ENCODE results near the gene CALML5.

Gene CALML5, protein sequence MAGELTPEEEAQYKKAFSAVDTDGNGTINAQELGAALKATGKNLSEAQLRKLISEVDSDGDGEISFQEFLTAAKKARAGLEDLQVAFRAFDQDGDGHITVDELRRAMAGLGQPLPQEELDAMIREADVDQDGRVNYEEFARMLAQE

DNA sequence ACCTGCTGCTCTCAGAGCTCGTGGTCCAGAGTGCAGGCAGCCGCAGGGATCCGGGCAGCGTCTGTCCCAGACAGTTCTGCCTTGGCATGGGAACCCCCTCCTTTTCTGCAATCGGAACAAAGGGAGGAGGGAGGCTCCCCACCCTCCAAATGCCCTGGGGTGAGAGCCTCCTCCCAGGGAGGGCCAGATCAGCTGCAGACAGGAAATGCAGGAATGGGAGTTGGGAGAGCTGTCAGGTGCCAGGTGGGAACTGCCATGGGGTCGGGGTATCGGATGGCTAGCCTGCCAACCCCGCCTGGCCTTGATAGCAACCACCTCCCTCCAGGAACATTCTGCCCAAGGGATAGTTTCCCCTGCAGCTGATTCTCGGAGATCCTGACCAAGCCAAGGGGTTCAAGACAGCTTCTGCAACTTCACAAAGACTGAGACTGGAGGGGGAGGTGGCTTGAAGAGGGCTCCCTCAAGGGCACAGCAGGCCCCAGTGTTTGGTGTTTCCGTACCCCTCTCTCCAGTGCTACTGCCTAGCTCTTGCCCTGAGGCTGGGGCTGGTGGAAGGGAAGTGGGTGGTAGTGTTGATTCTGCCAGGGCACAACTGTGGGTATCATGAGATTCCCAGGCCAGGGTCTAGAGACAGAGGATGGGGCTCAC, at the start of gene CALML5:
TSS of gene CALML5 (minus strand) at position 78 of the 648 bp plus-strand sequence. CDS start 132 bp downstream, outside the sequence.
- no peak within 1 kb of the TSS for H3K27ac ChIP-seq
- H3K9ac ChIP-seq = no peak within 1 kb of the TSS
- TF ChIP-seq, protein P1, sequence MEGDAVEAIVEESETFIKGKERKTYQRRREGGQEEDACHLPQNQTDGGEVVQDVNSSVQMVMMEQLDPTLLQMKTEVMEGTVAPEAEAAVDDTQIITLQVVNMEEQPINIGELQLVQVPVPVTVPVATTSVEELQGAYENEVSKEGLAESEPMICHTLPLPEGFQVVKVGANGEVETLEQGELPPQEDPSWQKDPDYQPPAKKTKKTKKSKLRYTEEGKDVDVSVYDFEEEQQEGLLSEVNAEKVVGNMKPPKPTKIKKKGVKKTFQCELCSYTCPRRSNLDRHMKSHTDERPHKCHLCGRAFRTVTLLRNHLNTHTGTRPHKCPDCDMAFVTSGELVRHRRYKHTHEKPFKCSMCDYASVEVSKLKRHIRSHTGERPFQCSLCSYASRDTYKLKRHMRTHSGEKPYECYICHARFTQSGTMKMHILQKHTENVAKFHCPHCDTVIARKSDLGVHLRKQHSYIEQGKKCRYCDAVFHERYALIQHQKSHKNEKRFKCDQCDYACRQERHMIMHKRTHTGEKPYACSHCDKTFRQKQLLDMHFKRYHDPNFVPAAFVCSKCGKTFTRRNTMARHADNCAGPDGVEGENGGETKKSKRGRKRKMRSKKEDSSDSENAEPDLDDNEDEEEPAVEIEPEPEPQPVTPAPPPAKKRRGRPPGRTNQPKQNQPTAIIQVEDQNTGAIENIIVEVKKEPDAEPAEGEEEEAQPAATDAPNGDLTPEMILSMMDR (IDR thresholded peaks at IDR 0.05) = no peak
- H3K4me1 ChIP-seq = no peaks in the 10 kb centered on the region
- no peaks in the 10 kb centered on the region for H3K9me3 ChIP-seq (ENCODE audit: control insufficient read depth, low read length)
- no peak within 1 kb of the TSS for H2AFZ ChIP-seq
- no peaks in the 10 kb centered on the region for H3K79me2 ChIP-seq
- H3K4me3 ChIP-seq (ENCODE audit: low read depth, low read length) = no peak within 1 kb of the TSS
- H3K27me3 ChIP-seq (ENCODE audit: control insufficient read depth, insufficient read depth, low read length) = no peaks in the 10 kb centered on the region
- H3K36me3 ChIP-seq (ENCODE audit: control insufficient read depth, insufficient read depth, low read length) = no peaks in the 10 kb centered on the region
- H3K4me2 ChIP-seq (ENCODE audit: low read length) = no peak within 1 kb of the TSS

DNA sequence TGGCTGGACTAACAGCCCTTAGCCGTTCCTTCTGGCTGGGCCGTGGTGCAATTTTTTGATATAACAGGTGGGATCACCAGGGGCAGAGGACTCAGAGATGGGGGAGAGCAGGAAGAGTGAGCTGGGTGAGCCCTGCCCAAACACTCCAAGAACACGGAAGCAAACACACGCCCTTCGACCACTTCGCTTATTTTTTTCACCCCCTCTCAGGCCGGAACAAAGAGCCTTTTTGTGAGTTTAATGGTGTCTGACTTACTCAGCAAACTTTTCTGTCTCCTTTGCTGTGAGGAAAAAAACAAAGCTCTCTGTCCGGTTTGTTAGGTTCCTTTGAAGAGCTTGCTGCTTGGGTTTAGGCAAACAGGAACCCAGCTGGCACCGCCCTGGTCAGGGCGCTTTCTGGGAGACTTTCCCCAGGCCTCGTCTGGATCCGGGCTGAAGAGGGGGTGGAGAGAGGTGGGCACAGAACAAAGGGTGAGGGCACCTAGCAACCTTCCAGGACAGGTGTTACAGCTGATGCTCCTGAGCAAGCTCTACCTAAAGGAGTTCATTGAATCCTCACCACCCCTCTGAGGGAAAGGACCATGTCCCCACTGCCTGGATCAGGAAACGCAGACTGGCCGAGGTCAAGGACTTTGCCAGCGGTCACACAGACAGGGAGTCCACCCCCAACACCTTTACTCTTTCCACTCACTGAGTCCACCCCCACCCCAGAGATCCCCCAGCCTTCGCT, 48.7 kb upstream of the CALML5 start:
- no peaks in the 10 kb centered on the region for H3K4me1 ChIP-seq
- H3K79me2 ChIP-seq = no peaks in the 10 kb centered on the region
- H3K4me2 ChIP-seq (ENCODE audit: low read length) = no peak overlapping the region
- H3K27ac ChIP-seq = peak overlapping the region; percentile 44
- no peaks in the 10 kb centered on the region for H3K27me3 ChIP-seq (ENCODE audit: control insufficient read depth, insufficient read depth, low read length)
- no peaks in the 10 kb centered on the region for H3K9me3 ChIP-seq (ENCODE audit: control insufficient read depth, low read length)
- H3K36me3 ChIP-seq (ENCODE audit: control insufficient read depth, insufficient read depth, low read length) = no peaks in the 10 kb centered on the region
- no peak overlapping the region for H3K4me3 ChIP-seq (ENCODE audit: low read depth, low read length)
- TF ChIP-seq, protein P1 (IDR thresholded peaks at IDR 0.05) = no peak
- no peak overlapping the region for H3K9ac ChIP-seq
- peak overlapping the region; percentile 34 for H2AFZ ChIP-seq

DNA sequence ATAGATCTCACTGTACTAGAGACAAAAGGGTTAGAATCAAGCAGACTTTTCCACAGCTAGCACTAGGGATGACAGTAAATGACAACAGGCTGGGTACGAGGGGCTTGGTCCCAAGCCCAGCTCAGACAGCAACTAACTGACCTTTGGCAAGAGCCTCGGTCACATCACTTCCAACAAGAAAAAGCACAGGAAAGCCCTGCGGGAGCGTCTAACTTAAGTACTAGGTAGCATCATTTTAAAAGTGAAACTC, 48.2 kb upstream of the CALML5 start:
- no peaks in the 10 kb centered on the region for H3K36me3 ChIP-seq (ENCODE audit: control insufficient read depth, insufficient read depth, low read length)
- no peaks in the 10 kb centered on the region for H3K27me3 ChIP-seq (ENCODE audit: control insufficient read depth, insufficient read depth, low read length)
- no peak overlapping the region for H3K4me2 ChIP-seq (ENCODE audit: low read length)
- H3K27ac ChIP-seq = peak overlapping the region; percentile 44
- TF ChIP-seq, protein P1 (IDR thresholded peaks at IDR 0.05) = no peak
- no peaks in the 10 kb centered on the region for H3K4me1 ChIP-seq
- no peaks in the 10 kb centered on the region for H3K9me3 ChIP-seq (ENCODE audit: control insufficient read depth, low read length)
- H3K4me3 ChIP-seq (ENCODE audit: low read depth, low read length) = no peak overlapping the region
- H3K9ac ChIP-seq = no peak overlapping the region
- no peak overlapping the region for H2AFZ ChIP-seq
- H3K79me2 ChIP-seq = no peaks in the 10 kb centered on the region

DNA sequence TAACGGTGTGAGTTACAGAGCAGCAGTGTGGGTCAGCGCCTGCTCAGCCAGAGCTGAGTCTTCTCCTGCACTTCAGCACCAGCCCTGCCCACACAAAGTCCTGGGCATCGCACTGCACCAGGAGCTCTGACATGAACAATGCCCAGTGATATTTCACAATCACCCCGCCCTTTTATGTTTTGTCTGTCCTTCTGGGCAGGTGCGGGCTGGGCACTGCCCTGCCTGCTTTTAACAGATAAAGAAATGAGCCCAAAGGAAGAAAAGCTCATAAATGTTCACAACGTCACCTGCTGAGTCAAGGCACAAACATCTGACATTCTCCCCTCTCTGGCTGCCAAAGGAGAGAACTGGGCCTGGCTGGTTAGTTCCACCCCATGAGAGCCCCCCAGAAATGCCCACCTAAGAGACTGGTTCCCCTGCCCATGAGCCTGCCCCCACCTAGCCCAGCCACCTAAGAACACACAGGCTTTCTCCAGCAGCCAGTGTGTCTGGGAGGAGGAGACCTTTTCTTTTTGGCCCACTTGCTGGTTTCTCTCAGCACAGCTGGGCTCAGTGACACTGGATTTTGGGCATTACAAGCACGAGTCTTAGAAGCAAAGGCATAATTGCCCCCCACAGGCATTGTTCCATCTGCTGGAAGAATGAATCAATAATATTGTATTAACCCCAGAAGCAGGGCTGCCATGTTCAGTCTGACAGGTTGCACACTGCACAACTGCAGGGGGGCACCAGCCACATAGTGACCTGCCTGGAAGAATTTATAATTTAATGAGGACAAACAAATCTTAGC, 47.7 kb upstream of the CALML5 start:
- Histone ChIP-seq H3K9me3 (ENCODE audit: control insufficient read depth, low read length) (no peaks in the 10 kb centered on the region), H3K4me3 (ENCODE audit: low read depth, low read length) (no peak overlapping the region), H2AFZ (no peak overlapping the region), H3K79me2 (no peaks in the 10 kb centered on the region), H3K4me1 (no peaks in the 10 kb centered on the region), H3K4me2 (ENCODE audit: low read length) (no peak overlapping the region), H3K27me3 (ENCODE audit: control insufficient read depth, insufficient read depth, low read length) (no peaks in the 10 kb centered on the region), H3K27ac (no peak overlapping the region), H3K36me3 (ENCODE audit: control insufficient read depth, insufficient read depth, low read length) (no peaks in the 10 kb centered on the region), H3K9ac (no peak overlapping the region)
- TF ChIP-seq, protein P1 (IDR thresholded peaks at IDR 0.05) = no peak
